8988T (cell line): ENCODE data around the gene NCAPD2.
"Not testable (repeated sequence)": the region's sequence is repeated elsewhere in the genome, so short reads cannot be mapped to it uniquely, and the experiment has no call there.

Experiments used
- DNase-seq: peaks from one replicate; pipeline ENCODE4 v3.0.0; 2011

NCAPD2 gene

DNA sequence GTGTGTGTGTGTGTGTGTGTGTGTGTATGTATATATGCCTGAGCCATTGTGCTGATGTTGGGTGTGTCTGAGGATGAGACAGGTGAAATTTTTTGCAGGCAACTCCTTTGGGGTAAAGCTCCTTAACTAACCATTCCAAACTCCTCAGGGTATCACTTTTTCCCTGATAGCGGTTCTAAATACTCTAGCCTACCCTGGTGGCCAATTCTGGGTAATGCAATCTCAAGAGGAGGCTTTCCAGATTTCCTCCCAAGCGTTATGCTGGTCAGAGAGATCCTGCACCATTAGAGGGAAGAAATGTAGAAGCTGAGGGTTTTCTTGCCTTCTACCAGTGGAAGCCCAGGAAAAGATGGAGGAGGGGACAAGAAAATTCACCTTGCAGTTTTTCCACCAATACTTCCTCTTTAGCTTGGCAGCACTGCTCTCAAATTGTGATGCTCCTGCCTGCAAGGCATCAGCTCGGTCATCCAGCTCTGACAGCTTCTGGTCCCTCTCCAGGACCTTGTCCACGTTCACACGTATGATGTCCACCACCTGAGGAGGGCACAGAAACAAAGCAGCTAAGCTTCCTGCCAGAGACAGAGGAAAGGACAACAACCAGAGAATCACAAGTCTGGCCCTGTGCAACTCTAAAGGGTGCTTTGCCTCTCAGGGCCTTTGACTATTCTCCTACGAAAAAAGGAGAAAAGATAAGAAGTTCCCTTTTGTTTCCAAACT, 28.3 kb upstream of the NCAPD2 start:
- peak; percentile 53 for DNase-seq

DNA sequence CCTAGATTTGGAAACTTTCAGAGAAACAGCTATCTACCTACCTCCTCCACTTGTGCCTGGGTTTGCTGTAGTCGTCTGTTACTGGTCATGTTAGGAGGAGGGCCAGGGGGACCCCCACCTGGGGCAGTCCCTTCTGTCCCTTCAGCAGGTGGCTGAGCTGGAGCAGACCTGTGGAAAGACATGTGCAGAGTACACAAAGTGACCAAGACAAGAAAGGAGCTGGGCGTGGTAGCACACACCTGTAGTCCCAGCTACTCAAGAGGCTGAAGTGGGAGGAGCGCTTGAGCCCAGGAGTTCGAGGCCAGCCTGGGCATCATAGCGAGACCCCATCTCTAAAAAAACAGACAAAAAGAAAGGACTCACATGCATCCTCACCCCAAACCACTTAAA, 27.7 kb upstream of the NCAPD2 start:
- no peak for DNase-seq

DNA sequence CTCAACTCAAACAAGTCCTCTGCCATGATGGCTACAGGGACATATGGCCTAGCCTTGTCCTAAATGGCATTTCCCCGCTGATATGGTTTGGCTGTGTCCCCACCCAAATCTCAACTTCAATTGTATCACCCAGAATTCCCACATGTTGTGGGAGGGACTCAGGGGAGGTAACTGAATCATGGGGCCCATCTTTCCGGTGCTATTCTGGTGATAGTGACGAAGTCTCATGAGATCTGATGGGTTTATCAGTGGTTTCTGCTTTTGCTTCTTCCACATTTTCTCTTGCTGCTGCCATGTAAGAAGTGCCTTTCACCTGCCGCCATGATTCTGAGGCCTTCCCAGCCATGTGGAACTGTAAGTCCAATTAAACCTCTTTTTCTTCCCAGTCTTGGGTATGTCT, 27.2 kb upstream of the NCAPD2 start:
- DNase-seq, result not testable (repeated sequence)

DNA sequence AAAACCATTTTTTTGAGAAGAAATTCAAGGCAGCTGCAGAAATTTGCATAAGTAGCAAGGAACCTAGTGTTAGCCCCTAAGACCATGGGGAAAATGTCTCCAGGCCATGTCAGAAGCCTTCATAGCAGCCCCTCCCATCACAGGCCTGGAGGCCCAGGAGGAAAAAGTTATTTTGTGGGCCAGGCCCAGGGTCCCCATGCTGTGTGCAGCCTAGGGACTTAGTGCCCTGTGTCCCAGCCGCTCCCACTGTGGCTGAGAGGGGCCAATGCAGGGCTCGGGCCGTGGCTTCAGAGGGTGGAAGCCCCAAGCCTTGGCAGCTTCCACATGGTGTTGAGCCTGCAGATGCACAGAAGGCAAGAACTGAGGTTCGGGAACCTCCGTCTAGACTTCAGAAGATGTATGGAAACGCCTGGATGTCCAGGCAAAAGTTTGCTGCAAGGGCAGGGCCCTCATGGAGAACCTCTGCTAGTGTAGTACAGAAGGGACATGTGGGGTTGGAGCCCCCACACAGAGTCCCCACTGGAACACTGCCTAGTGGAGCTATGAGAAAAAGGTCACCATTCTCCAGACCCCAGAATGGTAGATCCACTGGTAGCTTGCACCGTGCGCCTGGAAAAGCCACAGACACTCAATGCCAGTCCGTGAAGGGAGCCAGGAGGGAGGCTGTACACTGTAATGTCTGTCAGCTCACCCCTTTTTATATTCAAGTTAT, 26.2 kb upstream of the NCAPD2 start:
- not testable (repeated sequence) for DNase-seq

DNA sequence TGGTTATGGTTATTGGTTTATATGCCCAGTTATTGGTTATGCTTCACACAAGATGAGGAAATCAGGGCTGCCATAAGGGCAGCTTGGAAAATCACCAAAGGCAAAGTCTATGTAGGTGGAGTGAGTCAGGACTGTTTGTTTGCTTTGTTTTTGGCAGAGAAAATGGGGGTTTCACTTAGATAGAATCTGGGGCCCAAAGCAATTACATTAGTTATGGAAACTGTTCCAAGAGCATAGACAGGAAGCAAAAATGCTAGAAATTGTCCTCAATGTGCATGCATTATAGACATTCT, 25.7 kb upstream of the NCAPD2 start:
- DNase-seq, result no peak

DNA sequence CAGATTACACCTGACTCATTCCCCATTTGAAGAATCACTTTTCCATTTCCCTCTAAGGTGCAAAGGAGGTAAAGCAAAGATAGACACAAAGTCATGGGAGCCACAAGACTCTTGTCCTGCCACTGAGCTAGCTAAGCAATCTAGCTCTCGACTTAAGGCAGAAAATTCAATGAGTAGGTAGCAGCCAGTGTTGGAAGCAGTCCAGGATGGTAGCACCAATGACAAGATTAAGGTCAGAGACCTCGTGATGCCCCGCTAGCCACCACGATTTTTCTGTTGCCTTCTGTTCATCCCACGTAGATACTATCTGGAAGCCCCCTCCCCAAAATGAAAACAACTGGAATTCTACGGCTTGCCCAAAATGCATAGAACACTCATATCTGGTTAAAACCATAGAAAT, 24.8 kb upstream of the NCAPD2 start:
- no peak for DNase-seq

DNA sequence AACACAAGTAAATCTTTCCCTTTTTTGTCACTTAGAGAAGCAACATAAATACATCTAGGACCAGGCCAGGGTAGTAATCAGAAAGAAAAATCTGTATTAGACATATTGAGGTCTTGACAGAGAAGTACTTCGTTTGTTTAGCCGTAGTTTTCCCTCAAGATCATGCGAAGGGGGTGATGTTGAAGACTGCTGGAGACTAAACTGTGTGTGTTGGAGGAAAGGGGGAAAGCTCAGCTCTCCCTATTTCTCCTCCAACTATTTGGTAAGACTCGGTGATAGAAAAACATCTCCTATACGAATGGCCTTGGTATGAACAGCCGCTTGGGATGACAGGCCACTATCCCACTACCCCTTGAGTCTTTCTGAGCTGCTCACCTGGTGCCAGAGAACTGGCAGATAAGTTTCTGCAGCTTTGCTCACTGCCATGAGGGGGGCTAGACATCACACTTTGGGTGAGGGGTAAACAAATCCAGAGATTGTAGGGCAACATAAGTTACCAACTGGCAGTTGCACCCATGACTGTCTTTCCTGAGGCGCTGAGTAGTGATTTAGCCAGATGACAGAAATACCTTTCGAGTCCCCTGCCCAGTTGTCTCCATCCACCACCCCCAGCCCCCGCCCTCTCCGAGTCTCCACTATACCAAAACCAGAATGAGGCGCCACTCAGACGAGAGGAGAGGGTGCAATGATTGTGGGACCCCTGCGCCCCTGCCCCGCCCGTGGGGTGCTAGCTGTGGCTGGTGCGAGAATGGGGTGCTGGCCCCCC, 24.1 kb upstream of the NCAPD2 start:
- no peak for DNase-seq

DNA sequence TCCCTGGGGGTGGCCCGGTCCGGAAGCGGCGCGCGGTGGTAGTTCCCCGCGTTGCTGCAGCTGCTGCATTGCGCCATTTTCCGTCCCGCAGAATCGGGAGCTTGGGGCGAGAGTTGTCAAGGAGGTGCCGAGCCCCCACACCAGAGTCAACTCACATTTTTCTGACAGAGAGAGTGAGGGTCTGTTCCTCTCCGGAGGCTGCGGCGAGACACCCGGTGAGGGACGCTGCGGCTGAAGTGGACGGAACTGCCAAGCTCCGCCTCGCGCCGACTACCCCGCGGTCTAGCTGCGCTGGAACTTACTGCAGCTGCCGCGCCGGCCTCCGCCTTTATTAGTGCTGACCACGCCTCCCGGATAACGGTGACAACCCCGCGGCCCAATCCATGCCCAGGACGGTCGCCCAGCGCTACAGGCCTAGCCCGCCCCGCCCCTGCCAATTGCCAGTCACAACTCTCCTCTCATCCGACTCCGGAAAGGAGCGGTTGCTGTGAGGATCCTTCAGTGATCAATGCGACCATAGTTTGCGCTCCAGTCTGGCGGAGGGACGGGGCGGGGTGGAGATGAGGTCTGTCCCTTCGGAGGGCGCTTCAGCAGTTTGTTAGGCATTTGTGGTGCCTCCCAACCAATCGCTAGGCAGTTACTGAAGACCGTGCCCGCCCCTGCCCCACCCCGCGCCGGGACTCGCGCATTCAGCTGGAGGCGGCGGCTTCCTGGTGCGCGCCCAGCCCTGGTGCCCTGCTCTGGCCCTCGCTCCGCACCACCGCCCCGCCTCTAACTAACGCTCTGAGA, 23.3 kb upstream of the NCAPD2 start, which contains the start of gene VAMP1:
Gene VAMP1 (minus strand): TSS at position 303 of the 789 bp plus-strand sequence. CDS start 146 bp downstream, at position 157.
- DNase-seq, result peak; percentile 87

DNA sequence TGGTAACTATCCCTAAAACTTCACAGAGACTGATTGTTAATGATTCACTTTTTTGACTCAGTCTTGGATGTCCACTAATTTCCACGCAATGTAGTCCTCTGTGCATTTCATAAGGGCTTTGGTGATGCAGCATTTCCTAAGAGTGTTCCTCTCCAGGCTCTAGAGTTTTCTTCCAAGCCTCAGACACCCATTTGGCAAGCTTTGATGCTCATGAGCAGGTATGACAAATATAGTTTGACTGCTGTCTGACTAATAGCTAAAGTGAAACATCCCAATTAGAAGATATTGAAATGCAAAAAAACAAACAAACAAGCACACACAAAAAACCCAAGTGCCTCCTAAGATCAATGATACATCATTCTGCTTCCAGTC, 21.9 kb upstream of the NCAPD2 start:
- DNase-seq, result no peak

DNA sequence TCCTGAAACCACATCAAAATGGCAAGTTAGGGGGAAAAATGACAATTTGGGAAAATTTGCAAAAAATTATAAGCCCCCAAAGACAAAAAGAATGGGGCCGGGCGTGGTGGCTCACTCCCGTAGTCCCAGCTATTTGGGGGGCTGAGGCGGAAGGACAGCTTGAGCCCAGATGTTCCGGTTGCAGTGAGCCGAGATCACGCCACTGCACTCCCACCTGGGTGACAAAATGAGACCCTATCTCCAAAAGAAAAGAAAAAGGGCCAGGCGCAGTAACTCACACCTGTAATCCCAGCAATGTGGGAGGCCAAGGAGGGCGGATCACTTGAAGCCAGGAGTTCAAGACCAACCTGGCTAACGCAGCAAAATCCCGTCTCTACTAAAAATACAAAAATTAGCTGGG, 21.4 kb upstream of the NCAPD2 start:
- DNase-seq, result no peak

DNA sequence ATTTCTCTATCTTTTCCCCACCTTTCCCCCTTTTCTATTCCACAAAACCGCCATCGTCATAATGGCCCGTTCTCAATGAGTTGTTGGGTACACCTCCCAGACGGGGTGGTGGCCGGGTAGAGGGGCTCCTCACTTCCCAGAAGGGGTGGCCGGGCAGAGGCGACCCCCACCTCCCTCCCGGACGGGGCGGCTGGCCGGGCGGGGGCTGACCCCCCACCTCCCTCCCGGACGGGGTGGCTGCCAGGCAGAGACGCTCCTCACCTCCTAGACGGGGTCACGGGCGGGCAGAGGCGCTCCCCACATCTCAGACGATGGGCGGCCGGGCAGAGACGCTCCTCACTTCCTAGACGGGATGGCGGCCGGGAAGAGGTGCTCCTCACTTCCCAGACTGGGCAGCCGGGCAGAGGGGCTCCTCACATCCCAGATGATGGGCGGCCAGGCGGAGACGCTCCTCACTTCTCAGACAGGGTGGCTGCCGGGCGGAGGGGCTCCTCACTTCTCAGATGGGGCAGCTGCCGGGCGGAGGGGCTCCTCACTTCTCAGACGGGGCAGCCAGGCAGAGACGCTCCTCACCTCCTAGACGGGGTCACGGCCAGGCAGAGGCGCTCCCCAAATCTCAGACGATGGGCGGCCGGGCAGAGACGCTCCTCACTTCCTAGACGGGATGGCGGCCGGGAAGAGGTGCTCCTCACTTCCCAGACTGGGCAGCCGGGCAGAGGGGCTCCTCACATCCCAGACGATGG, 18.5 kb upstream of the NCAPD2 start:
- not testable (repeated sequence) for DNase-seq

DNA sequence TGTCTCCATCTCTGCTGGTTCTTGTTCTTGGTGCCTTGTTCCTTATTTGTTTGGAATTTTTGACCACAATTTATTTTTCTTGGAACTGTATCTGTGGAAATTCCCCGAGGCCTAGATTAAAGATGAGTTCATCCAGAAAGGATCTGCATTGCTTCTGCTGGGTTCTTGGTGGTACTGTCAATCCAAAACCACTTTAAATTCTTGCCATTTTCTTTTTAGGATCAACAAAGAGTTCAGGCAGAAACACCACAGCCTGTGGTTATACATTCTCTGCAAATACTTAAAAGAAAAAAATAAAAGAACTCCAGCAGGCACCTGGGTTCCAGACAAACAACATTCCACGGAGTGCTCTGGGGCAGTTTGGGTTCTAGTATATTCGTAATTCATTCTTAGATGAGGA, 17.4 kb upstream of the NCAPD2 start:
- no peak for DNase-seq

DNA sequence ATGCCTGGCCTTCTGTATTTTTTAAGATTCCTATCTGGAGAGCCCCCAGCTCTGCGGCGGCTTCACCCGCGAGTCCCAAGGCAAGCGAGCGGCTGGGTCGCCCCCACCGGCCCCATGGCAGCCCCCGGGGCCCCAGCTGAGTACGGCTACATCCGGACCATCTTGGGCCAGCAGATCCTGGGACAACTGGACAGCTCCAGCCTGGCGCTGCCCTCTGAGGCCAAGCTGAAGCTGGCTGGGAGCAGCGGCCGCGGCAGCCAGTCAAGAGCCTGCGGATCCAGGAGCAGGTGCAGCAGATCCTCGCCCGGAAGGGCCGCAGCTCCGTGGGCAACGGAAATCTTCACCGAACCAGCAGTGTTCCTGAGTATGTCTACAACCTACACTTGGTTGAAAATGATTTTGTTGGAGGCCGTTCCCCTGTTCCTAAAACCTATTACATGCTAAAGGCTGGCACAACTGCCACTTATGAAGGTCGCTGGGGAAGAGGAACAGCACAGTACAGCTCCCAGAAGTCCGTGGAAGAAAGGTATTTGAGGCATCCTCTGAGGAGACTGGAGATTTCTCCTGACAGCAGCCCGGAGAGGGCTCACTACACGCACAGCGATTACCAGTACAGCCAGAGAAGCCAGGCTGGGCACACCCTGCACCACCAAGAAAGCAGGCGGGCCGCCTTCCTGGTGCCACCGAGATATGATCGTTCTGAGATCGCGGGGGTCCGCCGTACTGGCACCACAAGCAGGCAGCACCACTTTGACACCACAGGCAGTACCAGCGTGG, 16.1 kb upstream of the NCAPD2 start:
- not testable (repeated sequence) for DNase-seq

DNA sequence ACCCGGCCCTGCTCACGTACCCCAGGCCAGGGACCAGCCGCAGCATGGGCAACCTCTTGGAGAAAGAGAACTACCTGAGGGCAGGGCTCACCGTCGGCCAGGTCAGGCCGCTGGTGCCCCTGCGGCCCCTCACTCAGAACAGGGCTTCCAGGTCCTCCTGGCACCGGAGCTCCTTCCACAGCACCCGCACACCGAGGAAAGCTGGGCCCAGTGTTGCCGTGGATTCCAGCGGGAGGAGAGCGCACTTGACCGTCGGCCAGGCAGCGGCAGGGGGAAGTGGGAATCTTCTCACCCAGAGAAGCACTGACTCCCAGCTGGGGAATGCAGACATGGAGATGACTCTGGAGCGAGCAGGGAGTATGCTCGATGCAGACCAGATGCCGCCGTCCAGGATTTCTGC, 15.5 kb upstream of the NCAPD2 start:
- no peak for DNase-seq

DNA sequence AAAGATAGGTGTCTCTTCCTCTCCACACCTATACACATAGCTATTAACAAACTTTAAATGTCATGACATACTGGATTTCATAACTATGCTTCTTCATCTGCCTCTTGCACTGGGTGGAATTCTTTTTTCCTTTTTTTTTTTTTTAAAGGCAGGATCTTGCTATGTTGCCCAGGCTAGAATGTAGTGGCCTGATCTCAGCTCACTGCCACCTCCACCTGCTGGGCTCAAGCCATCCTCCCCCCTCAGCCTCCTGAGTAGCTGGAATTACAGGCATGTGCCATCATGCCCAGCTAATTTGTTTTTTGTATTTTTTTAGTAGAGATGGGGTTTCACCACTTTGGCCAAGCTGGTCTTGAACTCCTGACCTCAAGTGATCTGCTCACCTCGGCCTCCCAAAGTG, 5.7 kb upstream of the NCAPD2 start:
- no peak for DNase-seq

DNA sequence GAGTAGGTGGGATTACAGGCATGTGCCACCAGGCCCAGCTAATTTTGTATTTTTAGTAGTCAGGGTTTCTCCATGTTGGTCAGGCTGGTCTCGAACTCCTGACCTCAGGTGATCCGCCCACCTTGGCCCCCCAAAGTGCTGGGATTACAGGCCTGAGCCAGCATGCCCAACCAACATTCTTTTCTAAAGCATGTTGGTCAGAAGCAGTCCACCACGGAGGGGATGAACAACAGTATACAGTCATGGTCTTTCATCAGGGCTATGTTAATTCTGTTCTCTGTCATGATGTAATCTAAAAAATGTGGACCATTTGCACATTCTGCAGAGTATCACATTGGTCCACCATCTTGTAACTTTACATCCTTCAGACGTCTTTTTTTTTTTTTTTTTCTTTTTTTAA, 4.5 kb upstream of the NCAPD2 start:
- DNase-seq, result no peak

DNA sequence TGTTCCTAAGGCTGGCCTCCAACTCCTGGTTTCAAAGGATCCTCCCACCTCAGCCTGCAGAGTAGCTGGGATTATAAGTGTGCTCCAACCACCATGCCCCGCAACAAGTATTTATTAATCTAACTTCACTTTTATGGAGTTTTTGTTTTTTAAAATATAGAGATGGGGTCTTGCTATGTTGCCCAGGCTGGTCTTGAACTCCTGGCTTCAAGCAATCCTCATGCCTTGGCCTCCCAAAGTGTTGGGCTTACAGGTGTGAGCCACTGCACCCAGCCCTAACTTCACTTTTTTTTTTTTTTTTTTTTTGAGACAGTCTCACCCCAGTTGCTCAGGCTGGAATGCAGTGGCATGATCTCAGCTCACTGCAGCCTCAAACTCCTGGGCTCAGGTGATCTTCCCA, 3.2 kb upstream of the NCAPD2 start:
- DNase-seq, result not testable (repeated sequence)

DNA sequence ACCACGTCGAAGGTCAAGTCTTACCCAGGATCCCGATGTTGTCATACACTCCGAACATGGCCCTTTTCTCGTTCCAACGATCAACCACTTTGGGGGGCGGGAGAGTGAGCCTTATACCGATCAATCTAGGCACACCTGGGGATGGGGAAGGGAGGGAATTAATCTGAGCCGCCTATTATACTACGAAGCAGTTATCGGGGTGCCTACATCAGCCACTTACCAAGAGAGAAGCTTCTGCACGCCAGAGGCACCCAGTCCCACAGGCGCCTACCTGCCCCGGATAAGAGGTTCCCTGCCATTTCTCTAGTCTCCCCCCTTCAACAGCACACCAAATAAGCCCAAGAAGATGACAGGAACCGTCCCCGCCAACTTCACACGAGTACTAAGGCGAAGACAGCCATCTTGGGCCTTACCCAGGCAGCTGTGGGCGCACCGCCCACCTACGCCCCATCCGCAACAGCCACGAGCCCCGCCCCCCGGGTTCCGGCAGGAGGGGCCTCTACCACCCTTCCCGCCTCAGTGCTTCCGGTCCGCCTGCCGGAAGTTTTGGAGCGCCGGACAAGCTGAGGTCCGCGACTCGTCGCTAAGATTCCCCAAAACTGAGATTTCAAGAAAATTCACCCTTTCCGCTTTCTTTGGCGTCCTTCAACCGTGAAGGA, 935 bp upstream of the NCAPD2 start, which contains the start of gene MRPL51:
Gene MRPL51 (minus strand): TSS at position 425 of the 659 bp plus-strand sequence. CDS start 126 bp downstream, at position 299.
- DNase-seq, result peak; percentile 63

DNA sequence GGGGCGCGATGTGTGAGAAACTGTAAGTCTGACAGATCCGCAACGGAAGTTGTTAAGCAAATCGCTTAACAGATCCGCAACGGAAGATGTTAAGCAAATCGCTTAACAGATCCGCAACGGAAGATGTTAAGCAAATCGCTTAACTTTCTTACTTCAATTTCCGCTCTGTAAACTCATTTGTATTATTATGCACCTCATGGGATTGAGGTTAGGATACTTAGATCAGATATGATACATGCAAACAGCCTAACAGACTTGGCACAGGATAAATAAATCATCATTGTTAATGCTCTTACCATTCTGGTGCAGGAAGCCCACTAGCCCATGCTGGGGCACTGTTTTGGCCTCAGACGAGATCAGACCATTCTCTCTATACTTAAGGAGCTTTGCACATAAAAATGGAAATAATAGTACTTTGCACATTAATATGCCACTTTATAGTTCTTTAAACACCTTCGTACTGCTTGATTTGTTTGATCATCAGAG, 399 bp downstream of the NCAPD2 start:
- no peak for DNase-seq

DNA sequence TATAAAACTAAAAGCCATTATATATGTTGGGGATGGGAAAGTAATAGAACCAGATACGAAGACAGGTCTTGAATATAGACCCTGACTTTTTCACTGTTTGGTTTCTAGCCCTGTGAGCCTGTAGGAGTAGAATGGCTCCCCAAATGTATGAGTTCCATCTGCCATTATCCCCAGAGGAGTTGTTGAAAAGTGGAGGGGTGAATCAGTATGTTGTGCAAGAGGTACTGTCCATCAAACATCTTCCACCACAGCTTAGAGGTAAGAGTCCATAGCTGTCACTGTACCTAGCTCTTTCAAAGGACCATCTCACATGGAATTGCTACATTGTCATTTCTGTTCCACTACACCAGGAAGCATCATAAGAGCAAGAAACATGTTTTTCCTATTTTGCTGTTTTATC, 1.1 kb downstream of the NCAPD2 start:
- no peak for DNase-seq

DNA sequence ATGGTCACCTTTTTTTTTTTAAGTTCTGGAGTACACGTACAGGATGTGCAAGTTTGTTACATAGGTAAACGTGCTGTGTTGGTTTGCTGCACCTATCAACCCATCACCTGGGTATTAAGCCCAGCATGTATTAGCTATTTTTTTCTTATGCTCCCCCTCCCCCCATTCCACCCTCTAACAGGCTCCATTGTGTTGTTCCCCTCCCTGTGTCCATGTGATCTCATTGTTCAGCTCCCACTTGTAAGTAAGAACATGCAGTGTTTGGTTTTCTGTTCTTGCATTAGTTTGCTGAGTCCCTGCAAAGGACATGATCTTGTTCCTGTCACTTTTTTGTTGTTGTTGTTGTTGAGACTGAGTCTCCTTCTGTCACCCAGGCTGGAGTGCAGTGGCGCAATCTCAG, 3.4 kb downstream of the NCAPD2 start:
- DNase-seq, result not testable (repeated sequence)
